ENCODE results near the gene BCAS1.

BCAS1 gene

DNA sequence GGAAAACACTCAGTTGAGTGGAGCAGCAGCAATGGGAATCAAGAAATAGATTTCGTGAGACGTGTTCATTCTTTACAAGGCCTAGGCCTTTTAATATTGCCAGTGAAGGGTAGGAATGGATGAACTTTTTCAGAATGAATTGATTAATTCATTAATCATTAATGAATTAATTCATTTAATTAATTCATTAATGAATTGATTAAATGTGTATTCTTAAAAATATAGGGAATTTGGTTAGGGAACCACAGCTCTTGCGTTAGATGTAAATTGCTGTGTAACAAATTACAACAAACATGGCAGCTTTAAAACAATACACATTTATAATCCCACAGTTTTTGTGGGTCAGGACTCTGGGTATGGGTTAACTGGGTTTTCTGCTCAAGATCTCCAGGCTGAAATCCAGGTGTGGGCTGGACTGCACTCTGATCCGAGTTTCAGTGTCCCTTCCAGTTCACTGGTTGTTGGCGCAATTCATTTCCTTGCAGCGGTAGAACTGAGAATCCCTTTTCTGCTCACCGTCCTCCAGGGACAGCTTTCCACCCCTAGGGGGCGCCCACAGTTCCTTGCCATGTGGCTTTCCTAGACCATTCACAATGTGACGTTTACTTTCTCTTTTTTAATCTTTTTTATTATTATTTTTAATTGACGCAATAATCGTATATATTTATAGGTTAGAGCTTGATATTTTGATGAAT is 32.8 kb upstream of the BCAS1 start:
- peak; percentile 59 for DNase-seq

DNA sequence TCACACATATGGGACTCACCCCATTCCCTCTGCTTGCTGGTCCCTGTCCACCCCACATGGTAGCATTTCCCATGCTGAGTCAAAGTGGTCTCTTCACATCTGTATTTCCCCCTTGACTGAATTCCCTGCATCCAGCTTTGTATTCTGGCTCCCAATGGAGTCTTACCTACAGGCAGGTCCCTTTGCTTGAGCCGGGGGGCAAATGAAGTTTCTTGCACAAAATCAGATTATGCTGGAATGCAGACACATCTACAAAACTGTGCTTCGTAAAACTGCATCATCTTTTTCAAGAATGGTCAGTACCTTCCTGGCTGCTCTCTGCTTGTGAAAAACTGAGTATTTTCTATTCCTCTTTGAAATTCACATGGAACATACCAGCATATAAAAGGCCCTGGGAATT is 32.1 kb upstream of the BCAS1 start:
- no peak for DNase-seq

DNA sequence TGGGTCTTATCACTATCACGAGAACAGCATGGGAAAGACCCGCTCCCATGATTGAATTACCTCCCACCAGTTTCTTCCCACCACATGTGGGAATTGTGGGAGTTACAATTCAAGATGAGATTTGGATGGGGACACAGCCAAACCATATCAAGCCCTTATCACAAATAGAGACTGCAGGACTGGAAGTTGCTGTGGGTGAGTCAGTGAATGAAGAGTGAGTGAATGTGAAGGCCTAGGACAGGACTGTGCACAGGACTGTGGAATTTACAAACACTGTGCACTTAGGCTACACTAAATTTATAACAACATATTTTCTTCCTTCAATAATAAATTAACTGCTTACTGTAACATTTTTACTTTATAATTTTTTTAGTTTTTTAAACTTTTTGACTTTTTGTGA is 30.2 kb upstream of the BCAS1 start:
- DNase-seq = no peak

DNA sequence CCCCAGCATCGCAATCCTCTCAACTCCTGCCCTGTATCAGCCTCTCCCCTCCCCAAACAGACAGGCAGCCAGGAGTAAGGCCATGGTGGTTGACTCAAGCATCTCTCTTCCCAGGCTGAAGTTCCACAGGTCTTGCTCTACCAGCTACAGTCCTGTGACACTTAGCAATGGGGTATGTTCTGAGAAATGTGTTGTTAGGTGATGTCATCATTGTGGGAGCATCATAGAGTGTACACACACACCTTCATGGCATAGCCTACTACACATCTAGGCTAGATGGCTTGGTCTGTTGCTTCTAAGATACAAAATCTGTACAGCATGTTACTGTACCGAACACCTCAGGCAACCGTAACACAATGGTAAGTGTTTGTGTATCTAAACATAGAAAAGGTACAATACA is 29.5 kb upstream of the BCAS1 start:
- no peak for DNase-seq

DNA sequence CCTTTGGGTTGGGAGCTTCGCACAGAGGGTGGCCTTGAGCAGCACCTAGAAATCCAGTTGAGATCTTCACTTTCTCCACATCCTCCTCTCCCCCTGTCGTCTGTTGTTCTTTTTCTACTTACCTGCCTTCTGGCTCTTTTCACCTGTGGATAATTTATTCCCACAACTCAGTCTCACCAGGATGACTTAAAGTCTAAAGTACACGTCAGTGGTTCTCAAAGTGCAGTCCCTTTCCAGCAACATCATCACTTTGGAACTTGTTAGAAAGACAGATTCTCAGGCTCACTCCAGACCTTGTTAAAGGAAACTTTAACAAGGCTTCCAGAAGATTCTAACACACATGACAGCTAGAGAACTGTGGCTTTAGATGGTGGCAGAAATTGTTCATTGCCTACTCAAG is 27.7 kb upstream of the BCAS1 start:
- no peak for DNase-seq

DNA sequence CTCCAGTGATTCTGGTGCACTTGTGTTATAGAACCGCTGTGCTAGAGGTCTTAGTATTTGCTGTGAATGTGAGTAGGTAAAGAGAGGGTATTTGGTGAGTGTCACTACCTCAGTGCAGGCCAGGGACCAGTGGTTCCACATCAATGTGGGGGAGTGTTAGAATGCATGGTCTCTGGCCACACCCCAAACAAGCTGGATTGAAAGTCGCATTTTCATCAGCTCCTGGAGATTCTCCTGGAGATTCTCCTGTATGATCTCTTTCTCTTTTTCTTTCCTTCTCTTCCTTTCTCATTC is 26.8 kb upstream of the BCAS1 start:
- DNase-seq = no peak

DNA sequence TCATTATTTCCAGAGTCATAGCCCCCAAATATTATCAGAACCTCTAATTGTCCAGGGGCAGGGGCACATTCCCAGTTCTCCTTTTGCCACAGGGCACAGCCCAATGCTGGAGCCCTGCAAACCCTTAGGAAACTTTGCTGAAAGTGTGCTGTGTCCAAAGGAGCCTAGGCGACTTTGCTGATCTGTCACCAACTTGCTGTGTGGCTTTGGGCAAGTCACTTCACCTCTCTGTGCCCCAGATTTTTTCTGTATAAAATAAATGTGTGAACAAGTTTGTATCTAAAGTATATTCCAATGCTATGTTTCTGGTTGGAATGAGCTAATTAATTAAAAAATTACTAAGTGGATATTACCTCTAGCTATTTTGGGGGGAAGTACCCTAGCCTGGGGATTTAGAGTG is 25.4 kb upstream of the BCAS1 start:
- DNase-seq = no peak

DNA sequence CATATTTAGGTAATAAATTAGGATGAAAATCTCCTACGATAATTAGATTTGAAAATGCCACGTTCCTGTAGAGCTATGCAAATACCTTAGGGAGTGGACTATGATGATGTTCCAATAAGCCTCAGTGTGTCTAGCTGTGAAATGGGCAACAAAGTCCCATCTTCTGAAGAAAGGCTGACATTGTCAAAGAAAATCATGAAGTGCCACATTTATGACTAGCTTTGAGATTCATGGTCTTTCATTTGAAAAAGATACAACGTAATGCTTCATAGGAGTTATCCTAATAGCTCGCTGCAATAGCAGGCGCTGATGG is 23.8 kb upstream of the BCAS1 start:
- no peak for DNase-seq

DNA sequence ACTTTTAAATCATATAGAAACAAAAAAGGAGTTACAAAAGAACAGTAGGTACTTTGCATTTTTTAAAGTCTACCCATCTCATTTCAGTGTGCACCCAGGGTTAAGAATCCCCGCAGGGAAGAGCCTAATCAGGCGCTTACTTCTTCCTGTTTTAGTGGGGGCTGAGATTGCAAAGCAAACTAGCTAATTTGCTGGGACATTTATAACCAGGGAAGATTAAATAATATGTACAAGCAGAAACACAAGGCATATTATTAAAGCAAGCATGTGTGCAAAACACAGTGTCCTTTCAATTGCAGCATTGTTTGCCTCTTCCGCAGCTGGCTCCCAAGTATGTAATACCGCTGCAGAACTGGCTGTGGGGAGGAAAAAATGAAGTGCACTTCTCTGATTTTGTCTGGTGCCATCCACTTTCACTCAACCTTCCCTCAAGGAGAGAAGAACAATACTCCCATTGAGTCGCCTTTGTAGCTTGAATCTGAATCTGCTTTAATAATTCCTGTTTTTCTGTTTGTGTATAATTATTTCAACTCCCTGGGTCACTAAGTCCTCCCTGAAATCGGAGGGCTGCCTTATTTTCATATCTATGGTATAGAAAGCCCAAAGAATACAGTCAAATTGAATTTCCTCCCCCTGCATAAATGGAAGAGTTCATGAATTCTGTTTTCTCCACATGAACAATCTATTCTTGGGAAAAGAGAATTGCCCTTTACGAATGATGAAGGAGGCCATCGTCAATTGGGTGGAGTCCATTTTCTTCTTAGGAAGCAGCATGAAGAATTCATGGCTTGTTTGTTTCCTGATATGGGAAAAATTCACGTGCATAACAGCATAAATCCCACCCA is 23.3 kb upstream of the BCAS1 start:
- no peak for DNase-seq

DNA sequence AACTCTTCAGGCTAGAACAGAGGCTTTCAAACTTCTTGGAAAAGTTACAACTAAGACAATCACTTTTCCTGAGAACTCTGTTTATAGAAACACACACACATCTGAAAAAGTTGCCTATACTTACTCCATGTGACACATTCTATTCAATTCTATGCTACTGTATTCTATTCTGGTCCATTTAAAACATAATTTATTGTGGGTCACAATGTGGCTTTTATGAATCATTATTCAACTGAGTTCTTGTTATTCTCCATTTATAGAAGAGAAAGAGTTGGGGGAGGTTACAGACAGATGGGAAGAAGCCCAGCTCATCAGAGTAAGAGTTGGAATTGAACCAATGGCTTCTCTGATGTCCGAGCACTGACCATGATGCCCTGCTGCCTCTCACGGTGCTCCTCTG is 21.6 kb upstream of the BCAS1 start:
- DNase-seq = no peak

DNA sequence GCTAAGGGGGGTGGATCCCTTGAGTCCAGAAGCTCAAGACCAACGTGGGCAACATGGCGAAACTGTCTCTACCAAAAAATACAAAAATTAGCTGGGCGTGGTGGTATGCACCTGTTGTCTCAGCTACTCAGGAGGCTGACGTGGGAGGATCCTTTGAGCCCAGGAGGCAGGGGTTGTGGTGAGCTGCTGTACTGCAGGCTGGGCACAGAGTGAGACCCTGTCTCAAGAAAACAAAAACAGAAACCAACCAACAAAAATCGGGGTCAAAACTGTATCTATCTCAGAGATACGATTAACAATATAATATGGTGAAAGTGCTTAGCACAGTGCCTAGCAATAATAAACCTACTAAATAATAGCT is 20.7 kb upstream of the BCAS1 start:
- DNase-seq = no peak

DNA sequence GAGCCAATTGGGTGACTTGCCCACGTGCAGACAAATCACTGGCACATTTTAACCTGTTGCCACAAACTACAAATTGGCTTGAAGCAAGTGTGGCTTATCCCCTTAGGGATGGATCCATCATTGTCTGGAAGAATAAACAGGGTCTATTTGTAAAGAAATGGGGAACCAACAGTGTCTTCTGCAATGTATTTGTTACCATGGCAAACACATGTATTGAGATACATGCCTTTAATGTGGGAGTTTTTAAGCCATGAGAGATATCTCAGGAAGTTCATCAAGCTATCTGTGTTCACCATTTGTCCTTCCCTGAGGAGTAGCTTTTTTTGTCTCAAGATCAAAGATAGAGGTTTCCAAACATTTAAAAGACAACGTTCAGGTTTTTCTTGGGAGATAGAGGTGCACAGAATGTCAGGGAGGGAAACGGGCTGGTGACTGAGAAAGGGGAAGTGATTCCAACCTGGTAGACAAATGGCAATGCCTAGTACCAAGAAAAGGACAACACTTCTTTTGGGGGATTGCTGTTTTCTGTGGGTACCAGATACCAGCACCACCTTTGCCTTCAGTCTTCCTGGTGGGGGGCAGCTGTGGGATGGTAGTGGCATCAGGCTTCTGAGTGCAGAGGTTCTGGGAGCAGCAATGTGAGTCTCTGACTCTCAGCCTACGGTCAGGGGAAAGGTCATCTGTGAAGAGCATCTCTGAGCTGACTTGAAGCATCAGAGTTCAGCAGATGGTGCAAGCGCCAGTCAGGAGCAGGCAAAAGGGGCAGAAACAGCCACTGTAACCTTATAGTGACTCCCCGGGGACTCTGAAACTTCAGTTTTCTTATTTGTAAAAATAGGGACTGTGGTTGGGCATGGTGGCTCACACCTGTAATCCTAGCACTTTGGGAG is 20.1 kb upstream of the BCAS1 start:
- DNase-seq = no peak

DNA sequence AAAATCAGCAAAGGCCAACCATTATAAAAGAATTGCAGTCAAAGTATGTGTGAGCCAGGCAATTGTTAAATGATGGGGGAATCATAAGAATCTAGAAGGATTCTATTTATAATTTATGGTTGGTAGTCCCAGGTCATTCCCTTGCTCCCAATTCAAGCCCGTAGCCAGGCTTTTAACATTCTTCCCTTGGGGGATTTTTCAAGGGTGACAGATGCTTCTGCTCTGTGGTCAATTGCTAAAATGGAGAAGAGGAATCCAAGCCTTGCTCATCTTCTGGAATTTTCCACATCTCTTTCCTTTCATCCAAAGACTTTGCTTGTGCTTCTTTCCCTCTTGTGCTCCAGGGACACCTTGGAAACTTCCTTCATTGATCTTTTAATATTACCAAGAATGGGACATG is 18.0 kb upstream of the BCAS1 start:
- no peak for DNase-seq

DNA sequence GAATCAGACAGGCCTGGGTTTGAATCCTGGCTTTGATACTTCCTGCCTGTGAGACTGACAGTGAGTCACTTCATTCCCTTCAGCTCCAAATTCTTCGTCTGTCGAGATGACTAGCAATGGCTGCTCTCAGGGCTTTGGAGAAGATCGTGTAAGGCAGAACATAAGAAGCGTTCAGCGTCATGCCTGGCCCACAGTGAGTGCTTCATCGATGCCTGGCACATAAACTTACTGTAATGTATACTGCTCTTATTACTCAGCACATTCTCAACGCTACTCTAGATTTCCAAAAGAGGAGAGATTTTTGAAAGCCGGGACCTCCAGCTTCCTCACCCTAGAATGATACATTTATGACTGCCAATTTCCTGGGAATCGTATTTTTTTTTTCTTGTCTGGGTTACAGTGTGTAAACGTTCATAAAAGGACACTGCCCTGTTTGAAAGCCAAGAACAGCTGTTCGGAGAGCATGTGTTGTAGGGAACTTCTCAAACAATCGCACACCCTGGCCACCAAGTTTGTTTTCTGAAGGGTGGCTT is 16.2 kb upstream of the BCAS1 start:
- DNase-seq = no peak

DNA sequence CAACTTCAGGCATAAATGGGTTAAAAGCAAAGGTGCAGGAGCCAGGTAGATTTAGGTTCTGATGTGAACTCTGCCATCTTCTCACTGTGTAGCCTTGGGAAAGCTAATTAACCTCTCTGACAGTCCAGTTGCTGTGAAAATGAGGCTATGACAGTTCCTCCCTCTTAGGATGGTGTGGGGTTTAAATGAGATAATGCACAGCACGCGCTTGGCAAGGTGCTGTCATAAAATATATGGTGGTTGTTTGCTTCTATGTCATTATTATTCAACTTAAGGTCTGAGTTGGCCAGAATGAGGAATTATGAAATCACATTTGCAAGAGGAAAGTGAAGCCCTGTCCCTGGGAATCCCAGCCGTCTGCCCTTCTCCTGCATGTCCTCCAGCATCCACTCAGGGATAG is 15.5 kb upstream of the BCAS1 start:
- DNase-seq = no peak

DNA sequence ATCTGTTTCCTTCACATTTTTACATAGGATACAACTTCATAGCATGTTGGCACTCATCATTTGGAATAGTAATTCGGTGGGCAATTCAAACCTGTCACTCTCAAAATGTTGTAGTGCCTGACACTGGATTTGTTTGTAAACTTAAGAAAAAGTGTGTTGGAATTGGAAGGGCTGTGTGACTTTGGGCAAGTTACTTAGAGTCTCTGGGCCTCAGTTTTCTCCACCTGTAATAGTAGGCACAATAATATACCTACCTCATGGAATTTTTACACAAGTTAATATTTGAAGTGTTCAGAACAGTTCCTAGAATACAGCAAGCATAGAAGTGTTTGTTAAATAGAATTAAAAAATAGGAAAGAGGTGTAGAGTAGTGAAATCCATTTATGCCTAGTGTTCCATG is 15.0 kb upstream of the BCAS1 start:
- no peak for DNase-seq

DNA sequence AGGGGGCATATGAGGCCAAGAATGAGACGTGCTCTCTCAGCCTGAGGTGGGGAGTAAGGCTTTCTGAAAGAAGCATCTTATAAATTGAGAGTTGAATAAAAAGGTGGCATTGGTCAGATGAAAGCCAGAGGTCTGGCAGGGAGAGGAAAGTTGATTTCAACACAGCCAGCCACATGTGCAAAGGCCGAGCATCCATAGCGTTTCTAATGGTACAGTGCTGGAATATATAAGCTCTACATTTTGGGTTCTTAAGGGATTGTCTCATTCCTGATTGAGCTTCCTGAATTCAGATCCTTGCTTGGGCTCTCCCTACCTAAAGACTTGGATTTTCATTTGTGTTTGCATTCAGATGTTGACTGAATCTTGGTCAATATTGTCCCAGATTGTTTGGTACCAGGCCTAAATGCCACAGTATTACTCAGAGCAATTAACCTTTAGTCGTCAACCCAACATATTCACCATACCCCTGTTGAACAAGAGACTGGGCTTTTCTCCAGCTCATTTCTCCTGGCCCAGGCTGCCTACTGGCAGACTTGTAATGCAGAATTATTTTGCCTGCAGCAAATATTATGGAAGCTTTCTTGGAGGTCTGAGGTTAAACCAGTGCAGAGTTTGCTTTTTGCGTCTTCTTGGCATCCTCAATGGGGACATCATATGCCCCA is 14.5 kb upstream of the BCAS1 start:
- DNase-seq = no peak

DNA sequence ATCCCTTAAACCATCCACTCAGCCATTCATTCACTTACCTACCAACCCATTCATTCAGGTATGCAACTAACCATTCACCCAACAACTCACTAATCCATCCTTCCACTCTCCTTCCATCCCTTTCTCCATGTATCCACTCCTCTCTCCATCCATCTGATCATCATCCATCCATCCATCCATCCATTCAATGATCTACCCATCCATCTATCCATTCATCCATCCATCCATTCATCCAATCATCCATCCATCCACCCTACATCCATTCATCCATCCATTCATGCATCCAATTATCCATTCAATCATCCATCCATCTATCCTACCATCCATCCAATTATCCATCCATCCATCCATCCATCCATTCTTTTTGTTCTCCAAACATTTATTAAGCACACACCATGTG is 13.8 kb upstream of the BCAS1 start:
- no peak for DNase-seq

DNA sequence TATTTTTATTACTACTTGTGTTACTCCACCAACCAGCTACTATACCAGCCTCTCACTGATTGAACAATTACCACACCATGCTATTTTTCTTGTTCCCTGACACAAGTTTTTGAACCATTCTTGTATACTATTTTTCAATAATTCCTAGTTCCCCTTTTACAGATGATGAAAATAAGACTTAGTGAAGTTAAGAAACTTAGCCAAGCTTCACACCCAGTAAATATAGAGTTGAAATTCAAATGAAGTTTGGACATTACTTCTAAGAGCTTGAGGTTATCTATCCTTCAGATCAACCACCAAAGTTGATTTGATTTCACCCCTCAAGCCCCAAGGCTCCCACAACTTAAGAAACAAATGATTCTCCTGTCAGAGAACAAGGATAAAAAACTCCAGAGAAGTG is 13.1 kb upstream of the BCAS1 start:
- no peak for DNase-seq

DNA sequence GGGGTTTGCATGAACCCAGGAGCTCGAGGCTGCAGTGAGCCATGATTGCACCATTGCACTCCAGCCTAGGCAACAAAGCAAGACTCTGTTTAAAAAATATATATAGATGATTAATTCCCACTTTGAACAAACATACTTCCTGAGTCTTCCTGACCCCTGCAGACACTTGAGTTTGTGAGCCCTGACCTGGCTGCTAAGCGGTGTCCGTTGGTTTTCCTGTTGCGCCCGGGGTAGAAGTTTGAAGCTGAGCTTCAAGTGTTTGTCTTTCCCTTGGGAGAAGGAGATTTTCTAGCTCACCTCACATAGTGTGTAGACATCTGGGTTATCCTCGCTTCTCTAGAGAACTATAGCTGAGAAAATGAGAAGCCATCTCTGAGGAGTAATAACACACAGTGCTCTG is 11.7 kb upstream of the BCAS1 start:
- no peak for DNase-seq

DNA sequence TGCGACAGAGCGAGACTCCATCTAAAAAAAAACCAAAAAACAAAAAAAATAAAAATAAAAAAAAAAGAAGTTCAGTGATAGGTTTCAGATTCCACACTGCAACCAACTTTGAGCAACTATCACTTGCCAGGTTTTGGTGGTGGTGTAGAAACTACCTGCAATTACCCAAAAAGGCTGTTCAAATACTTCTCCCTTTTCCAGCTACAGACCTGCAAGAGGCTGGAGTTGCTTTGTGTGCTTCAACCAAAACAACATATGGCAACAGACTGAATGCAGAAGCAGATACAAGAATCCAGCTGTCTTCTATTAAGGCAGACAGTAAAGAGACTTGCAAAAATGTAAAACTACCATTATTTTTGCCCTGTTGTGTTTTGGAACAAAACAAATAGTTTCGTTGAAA is 9.3 kb upstream of the BCAS1 start:
- no peak for DNase-seq

DNA sequence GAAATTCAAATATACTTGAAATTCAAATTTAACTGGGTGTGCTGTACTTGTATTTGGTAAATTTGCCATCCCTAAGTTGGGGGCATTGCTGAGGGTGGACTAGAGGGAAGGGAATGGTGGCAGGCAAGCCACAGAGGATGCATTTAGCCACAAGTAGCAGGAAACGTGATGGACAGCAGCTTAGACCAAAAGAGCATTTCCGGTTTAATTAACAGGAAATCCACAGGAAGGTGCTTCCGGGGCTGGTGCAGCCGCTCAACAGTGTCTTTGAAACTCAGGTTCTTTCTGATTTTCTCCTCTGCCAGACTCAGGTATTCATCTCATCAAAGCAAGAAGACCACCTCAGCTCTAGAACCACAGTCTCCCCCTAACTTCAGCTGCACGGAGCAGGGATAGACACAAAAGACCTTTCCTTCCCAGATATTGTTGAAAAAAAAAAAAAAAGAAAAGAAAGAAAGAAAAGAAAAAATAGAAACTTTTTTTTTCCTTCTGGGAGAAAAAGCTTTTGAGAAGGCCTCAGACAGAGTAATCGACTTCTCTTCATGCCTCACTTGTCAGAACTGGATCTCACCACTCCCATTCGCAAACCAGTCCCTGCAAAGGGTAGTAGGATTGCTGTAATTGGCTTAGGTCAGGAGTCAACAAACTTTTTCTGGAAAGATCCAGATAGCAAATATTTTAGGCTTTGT is 8.0 kb upstream of the BCAS1 start:
- DNase-seq = no peak

DNA sequence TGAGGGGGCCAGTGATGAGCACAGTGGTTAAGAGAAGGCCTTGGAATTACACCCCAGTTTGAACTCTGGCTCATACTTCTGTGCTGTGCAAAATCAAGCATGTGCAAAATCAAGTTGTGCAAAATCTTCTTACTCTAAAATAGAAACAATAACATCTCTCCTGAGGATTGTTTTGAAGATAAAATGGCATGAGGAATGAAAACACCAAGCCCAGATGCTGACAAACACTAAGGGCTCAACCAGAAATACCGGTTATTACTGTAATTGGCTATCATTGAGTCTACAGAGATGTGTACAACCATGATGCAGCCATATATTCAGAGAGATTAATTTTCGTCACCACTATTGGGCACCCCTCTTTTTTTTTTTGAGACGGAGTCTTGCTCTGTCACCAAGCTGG is 5.9 kb upstream of the BCAS1 start:
- DNase-seq = no peak

Measured in effector CD4-positive, alpha-beta T cell (primary cell).